Brain microvascular endothelial cell (primary cell): ENCODE results near the gene GULP1.

Experiments
- DNase-seq: peaks from one replicate; pipeline ENCODE4 v3.0.0-alpha.2; 2020
- H3K27ac ChIP-seq: fragments of 250-450 bp; sonication (Bioruptor Pico); 2 replicates; pipeline ENCODE4 v1.5.1; 2020; ENCODE audit warnings: mild to moderate bottlenecking, moderate library complexity
- H3K27me3 ChIP-seq: fragments of 250-450 bp; sonication (Bioruptor Pico); replicated peaks from 2 replicates; pipeline ENCODE4 v1.5.1; 2020; ENCODE audit warnings: mild to moderate bottlenecking
- H3K36me3 ChIP-seq: fragments of 250-450 bp; sonication (Bioruptor Pico); replicated peaks from 2 replicates; pipeline ENCODE4 v1.5.1; 2020; ENCODE audit warnings: mild to moderate bottlenecking
- H3K4me3 ChIP-seq: 2 replicates; pipeline ENCODE4 v1.5.1; 2011; ENCODE audit warnings: low read depth, mild to moderate bottlenecking, control low read depth, low read length, moderate library complexity
- CTCF ChIP-seq: IDR thresholded peaks from 2 replicates; pipeline ENCODE4 v1.5.1; 2011; ENCODE audit warnings: low read depth, mild to moderate bottlenecking, moderate library complexity, low read length, control low read depth, inconsistent platforms; ENCODE audit errors: missing control alignments
- in situ Hi-C: cut with HindIII; loops from 2 replicates; pipeline ENCODE4 v1.10.0; 2017; ENCODE audit warnings: low sequenced_read_pairs, low pct_ligation_motif_present

The GULP1 gene

GRCh38 chr2:188426121-188426520 is 134.4 kb downstream of the GULP1 start:
- no peak for DNase-seq
- in situ Hi-C loops, result no loop called here
- no peak overlapping the region for H3K27ac ChIP-seq
- no peak overlapping the region for H3K4me3 ChIP-seq
- H3K27me3 ChIP-seq, result no peaks in the 10 kb centered on the region
- no peaks in the 10 kb centered on the region for H3K36me3 ChIP-seq
- TF ChIP-seq CTCF, result no peak

DNA sequence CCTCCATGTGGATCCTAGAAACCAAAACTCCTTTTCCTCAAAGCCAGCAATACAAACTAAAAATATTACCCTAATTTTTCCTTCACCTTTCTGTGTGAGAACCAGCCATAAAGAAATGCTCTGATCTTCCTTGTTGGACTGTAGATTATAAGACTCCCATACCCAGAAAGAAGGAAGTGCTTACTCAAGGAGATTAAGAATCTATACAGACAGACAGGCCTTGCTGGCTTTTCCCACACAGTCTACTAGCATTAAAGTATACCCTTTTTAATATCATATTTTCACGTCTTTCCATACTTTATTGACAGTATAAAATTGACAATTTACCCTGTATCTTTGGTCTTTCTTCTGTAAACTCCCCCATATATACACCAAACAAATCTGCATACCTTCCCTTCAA is 139.0 kb downstream of the GULP1 start:
- in situ Hi-C loops, result no loop called here
- DNase-seq, result no peak
- no peak overlapping the region for H3K27ac ChIP-seq
- H3K36me3 ChIP-seq, result no peaks in the 10 kb centered on the region
- no peak for TF ChIP-seq CTCF
- no peaks in the 10 kb centered on the region for H3K27me3 ChIP-seq
- no peak overlapping the region for H3K4me3 ChIP-seq

DNA sequence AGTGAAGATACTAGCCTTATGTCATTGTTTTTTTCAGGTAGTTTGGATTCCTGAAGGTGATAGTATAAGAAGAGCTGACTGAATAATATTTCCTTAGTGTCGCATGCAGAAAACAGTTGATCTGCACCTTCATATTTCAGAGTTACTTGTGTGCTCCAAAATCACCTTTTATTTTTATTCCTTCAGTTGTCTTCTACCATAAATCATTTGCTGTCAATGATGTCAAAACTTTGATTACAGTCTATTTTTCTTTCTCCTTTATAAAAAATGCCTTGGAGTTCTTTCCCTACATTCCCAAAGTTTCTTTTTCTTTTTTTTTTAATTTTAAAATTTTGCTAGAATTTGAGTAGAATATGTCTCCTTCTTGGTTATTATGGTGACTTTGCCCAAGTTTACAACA is 142.3 kb downstream of the GULP1 start:
- Histone ChIP-seq H3K36me3 (no peaks in the 10 kb centered on the region), H3K27me3 (no peaks in the 10 kb centered on the region), H3K4me3 (no peak overlapping the region), H3K27ac (no peak overlapping the region)
- no peak for TF ChIP-seq CTCF
- DNase-seq, result no peak
- in situ Hi-C loops, result no loop called here

GRCh38 chr2:188435115-188435514 is 143.4 kb downstream of the GULP1 start:
- TF ChIP-seq CTCF, result no peak
- H3K36me3 ChIP-seq, result no peaks in the 10 kb centered on the region
- no peak for DNase-seq
- no peak overlapping the region for H3K27ac ChIP-seq
- H3K27me3 ChIP-seq, result no peaks in the 10 kb centered on the region
- in situ Hi-C loops, result no loop called here
- no peak overlapping the region for H3K4me3 ChIP-seq

- Histone ChIP-seq H3K27me3 (no peaks in the 10 kb centered on the region), H3K27ac (no peak overlapping the region), H3K4me3 (no peak overlapping the region), H3K36me3 (no peaks in the 10 kb centered on the region)
- in situ Hi-C loops, result no loop called here
- no peak for TF ChIP-seq CTCF
- DNase-seq, result no peak
These were observed 145.9 kb downstream of the GULP1 start for GRCh38 chr2:188437537-188437936.

DNA sequence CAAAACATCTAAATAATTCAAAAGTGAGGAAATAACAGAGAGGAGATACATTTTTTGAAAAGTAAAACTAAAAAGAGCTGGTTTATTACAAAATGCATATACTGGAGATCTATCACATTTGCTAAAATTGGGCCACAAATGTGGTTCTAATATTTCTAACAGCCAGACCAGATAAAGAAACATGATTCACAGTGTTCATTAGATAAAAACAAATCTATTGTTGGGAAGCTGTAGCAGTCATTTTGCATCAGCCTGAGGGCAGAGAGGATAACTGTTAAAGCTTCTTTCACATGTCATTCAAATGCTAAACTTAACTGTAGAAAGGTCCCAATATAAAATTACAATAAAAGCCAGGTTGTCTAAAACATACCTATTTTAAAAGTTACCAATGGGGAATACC is 148.3 kb downstream of the GULP1 start:
- H3K4me3 ChIP-seq, result no peak overlapping the region
- H3K36me3 ChIP-seq, result no peaks in the 10 kb centered on the region
- DNase-seq, result no peak
- no peak for TF ChIP-seq CTCF
- no peaks in the 10 kb centered on the region for H3K27me3 ChIP-seq
- in situ Hi-C loops, result no loop called here
- no peak overlapping the region for H3K27ac ChIP-seq
